ENCODE measurements around the gene SLC30A10. TPM values are rescaled to one million over a fixed set of nuclear protein-coding genes. Genes with fewer than 3 reads are reported as not detected.

SLC30A10 gene
- polyA plus RNA-seq, 1 donor (not counting 4 experiments of a cell fraction or from before 2014, with no cell fraction given): 0.03 TPM

- Histone ChIP-seq H2AFZ (ENCODE audit: control insufficient read depth, low read length) (no peak overlapping the region), H3K27me3 (ENCODE audit: control insufficient read depth, extremely low read depth, insufficient read depth, low read length) (no peaks in the 10 kb centered on the region), H3K9me1 (ENCODE audit: control insufficient read depth, extremely low read depth, insufficient read depth, low read length) (no peaks in the 10 kb centered on the region), H3K9me3 (ENCODE audit: control insufficient read depth, low read depth, low read length) (no peaks in the 10 kb centered on the region), H4K20me1 (ENCODE audit: control insufficient read depth, extremely low read depth, insufficient read depth, low read length) (no peaks in the 10 kb centered on the region), H3K4me3 (ENCODE audit: control insufficient read depth in 2 of 3, extremely low read depth in 1 of 3, insufficient read depth in 2 of 3, low read depth in 1 of 3, low read length in 3 of 3) (no peak overlapping the region), H3K27ac (ENCODE audit: control insufficient read depth, insufficient read depth, low read length) (no peak overlapping the region), H3K79me2 (ENCODE audit: control insufficient read depth, insufficient read depth, low read length) (no peaks in the 10 kb centered on the region), H3K4me2 (ENCODE audit: control insufficient read depth, extremely low read depth, insufficient read depth, low read depth, low read length) (no peak overlapping the region), H3K36me3 (ENCODE audit: control insufficient read depth in 2 of 2, extremely low read depth in 1 of 2, insufficient read depth in 2 of 2, low read length in 2 of 2) (no peaks in the 10 kb centered on the region), H3K4me1 (ENCODE audit: control insufficient read depth, extremely low read depth, insufficient read depth, low read length) (no peaks in the 10 kb centered on the region), H3K9ac (ENCODE audit: control insufficient read depth, extremely low read depth, insufficient read depth, low read length) (no peak overlapping the region)
- FAIRE-seq (no peak), DNase-seq (ENCODE audit: low read depth, low spot score) (no peak)
- TF ChIP-seq EZH2 (IDR thresholded peaks at IDR 0.05; ENCODE audit: low read length) (no peak), CTCF (optimal IDR thresholded peaks at IDR 0.05 in 1 of 3, IDR thresholded peaks at IDR 0.05 in 1 of 3, conservative IDR thresholded peaks at IDR 0.05 in 1 of 3; ENCODE audit: extremely low read depth in 1 of 3, insufficient read depth in 2 of 3, low read length in 3 of 3) (no peak)
- dilution Hi-C loops (cut with MboI; ENCODE audit: extremely low pct_ligation_motif_present, low sequenced_read_pairs): no loop called here
Measured at GRCh38 chr1:219903353-219903871, 24.9 kb downstream of the SLC30A10 start.

DNA sequence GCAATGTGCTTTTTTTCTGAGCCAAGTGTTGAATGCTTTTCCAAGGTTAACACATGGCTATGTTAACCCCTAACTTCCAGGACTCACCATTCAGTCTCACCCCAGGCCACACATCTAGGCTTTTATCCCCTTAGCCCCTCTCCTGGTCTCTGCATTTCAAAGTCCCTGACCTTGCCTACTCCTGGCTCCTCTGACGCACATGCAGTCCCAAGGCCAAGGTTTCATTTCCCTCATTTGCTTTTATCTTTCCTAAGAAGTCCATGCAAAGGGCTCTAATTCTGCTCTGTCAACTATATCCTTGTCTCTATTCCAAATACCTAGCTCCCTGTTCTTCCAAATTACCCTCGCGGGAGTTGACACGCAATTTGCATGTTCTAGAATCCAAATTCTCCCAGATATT lies 25.4 kb downstream of the SLC30A10 start:
- Histone ChIP-seq H3K9ac (ENCODE audit: control insufficient read depth, extremely low read depth, insufficient read depth, low read length) (no peak overlapping the region), H3K4me3 (ENCODE audit: control insufficient read depth in 2 of 3, extremely low read depth in 1 of 3, insufficient read depth in 2 of 3, low read depth in 1 of 3, low read length in 3 of 3) (no peak overlapping the region), H3K9me1 (ENCODE audit: control insufficient read depth, extremely low read depth, insufficient read depth, low read length) (no peaks in the 10 kb centered on the region), H3K9me3 (ENCODE audit: control insufficient read depth, low read depth, low read length) (no peaks in the 10 kb centered on the region), H2AFZ (ENCODE audit: control insufficient read depth, low read length) (no peak overlapping the region), H4K20me1 (ENCODE audit: control insufficient read depth, extremely low read depth, insufficient read depth, low read length) (no peaks in the 10 kb centered on the region), H3K4me2 (ENCODE audit: control insufficient read depth, extremely low read depth, insufficient read depth, low read depth, low read length) (no peak overlapping the region), H3K27me3 (ENCODE audit: control insufficient read depth, extremely low read depth, insufficient read depth, low read length) (no peaks in the 10 kb centered on the region), H3K36me3 (ENCODE audit: control insufficient read depth in 2 of 2, extremely low read depth in 1 of 2, insufficient read depth in 2 of 2, low read length in 2 of 2) (no peaks in the 10 kb centered on the region), H3K4me1 (ENCODE audit: control insufficient read depth, extremely low read depth, insufficient read depth, low read length) (no peaks in the 10 kb centered on the region), H3K27ac (ENCODE audit: control insufficient read depth, insufficient read depth, low read length) (no peak overlapping the region), H3K79me2 (ENCODE audit: control insufficient read depth, insufficient read depth, low read length) (no peaks in the 10 kb centered on the region)
- dilution Hi-C loops (cut with MboI; ENCODE audit: extremely low pct_ligation_motif_present, low sequenced_read_pairs): no loop called here
- TF ChIP-seq CTCF (optimal IDR thresholded peaks at IDR 0.05 in 1 of 3, IDR thresholded peaks at IDR 0.05 in 1 of 3, conservative IDR thresholded peaks at IDR 0.05 in 1 of 3; ENCODE audit: extremely low read depth in 1 of 3, insufficient read depth in 2 of 3, low read length in 3 of 3) (no peak), EZH2 (IDR thresholded peaks at IDR 0.05; ENCODE audit: low read length) (no peak)
- DNase-seq (ENCODE audit: low read depth, low spot score) (no peak), FAIRE-seq (no peak)

Measured in keratinocyte (primary cell).